ENCODE measurements around the gene KLHL13. TPM values are rescaled to one million over a fixed set of nuclear protein-coding genes. Genes with fewer than 3 reads are reported as not detected.

Gene KLHL13
- total RNA-seq, 4 donors from 2014 or later: 14.2 to 32.6 (median 21.8) TPM

DNA sequence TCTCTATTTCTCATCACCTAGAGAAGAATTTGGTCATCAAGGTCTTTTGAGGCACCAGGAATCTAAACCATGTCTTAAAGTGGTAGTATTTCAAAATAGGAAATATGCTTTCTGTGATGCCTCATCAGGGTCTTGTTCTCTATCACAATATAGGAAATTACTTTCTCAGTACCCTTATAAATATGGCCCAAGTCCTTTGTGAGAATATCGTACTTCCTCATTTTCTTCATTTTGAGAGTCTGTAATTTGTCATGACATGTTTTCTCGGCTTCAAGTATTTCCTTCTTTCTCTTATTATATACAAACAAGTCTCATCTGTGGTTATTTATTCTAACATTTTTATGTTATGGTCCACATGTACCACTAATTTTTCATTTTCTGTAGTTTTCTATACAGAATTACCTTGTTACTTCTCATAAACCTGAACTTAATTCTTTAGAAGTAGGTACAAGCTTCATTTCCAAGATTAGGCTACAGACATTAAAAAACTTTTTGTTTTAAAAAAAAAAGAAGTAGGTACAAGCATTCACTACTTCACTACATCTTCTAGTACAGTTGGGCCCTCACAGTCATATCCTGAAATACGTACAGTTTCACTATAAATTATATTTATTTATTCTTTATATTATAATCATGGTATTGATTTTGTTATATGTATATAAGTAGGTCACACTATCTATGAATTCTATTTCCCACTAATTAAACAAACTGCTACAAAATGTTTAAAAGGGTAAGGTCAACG lies 54.4 kb downstream of the KLHL13 start:
- no peaks in the 10 kb centered on the region for H3K27me3 ChIP-seq
- ATAC-seq: no peak
- no peaks in the 10 kb centered on the region for H3K36me3 ChIP-seq
- no peaks in the 10 kb centered on the region for H3K4me1 ChIP-seq
- H3K4me3 ChIP-seq: no peak overlapping the region
- H3K9me3 ChIP-seq: no peaks in the 10 kb centered on the region
- TF ChIP-seq, protein P1, sequence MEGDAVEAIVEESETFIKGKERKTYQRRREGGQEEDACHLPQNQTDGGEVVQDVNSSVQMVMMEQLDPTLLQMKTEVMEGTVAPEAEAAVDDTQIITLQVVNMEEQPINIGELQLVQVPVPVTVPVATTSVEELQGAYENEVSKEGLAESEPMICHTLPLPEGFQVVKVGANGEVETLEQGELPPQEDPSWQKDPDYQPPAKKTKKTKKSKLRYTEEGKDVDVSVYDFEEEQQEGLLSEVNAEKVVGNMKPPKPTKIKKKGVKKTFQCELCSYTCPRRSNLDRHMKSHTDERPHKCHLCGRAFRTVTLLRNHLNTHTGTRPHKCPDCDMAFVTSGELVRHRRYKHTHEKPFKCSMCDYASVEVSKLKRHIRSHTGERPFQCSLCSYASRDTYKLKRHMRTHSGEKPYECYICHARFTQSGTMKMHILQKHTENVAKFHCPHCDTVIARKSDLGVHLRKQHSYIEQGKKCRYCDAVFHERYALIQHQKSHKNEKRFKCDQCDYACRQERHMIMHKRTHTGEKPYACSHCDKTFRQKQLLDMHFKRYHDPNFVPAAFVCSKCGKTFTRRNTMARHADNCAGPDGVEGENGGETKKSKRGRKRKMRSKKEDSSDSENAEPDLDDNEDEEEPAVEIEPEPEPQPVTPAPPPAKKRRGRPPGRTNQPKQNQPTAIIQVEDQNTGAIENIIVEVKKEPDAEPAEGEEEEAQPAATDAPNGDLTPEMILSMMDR (IDR thresholded peaks at IDR 0.05): no peak
- TF ChIP-seq EP300 (IDR thresholded peaks at IDR 0.05): no peak
- WGBS, 2 donors (ENCODE audit: low coverage in 1 of 2): 68 to 91% methylated on average over 4 of the region's 4 CpGs
- H3K27ac ChIP-seq: no peak overlapping the region

DNA sequence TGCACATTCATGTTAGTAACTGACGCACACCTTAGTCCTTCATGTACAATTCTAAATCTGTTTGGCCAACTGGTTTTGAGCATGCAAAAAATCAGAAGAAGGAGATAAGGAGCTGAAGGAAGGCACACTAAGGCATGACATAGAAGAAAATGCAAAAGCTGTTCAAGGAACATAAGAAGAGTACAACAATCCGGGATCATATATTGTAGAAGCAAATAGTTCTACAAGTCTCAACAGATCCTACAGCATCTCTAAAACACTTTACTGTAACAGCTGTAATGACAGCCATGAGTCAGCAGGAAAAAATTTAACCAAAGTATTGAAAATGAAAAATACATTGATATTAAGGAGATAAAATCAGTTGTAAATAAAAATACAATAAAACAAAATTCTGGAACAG lies 57.7 kb downstream of the KLHL13 start:
- Histone ChIP-seq H3K27ac (no peak overlapping the region), H3K27me3 (no peaks in the 10 kb centered on the region), H3K4me1 (no peaks in the 10 kb centered on the region), H3K36me3 (no peaks in the 10 kb centered on the region), H3K9me3 (no peaks in the 10 kb centered on the region), H3K4me3 (no peak overlapping the region)
- 72 to 88% methylated on average over 2 of the region's 2 CpGs for WGBS, 2 donors (ENCODE audit: low coverage in 1 of 2)
- ATAC-seq: no peak
- TF ChIP-seq POLR2A (IDR thresholded peaks at IDR 0.05) (no peak), EP300 (IDR thresholded peaks at IDR 0.05) (no peak), POLR2AphosphoS5 (IDR thresholded peaks at IDR 0.05) (no peak)
- TF ChIP-seq, protein P1 (IDR thresholded peaks at IDR 0.05): no peak

DNA sequence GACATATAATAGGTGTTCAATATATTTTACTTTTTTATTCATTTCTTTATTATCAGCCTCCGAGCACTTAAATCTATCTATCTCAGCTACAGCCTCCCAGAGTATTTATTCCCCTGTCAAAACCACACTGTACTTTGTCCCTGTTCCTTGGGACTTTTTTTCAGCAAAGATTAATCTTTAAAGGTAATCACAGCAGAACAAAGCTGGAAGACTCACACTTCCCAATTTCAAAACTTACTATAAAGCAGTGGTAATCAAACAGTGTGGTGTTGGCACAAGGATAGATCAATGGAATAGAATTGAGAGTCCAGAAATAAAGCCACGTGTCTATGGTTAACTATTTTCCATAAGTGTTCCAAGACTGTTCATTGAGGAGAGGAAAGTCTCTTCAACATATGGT lies 59.7 kb downstream of the KLHL13 start:
- Histone ChIP-seq H3K4me3 (no peak overlapping the region), H3K27me3 (no peaks in the 10 kb centered on the region), H3K27ac (no peak overlapping the region), H3K9me3 (no peaks in the 10 kb centered on the region), H3K36me3 (no peaks in the 10 kb centered on the region), H3K4me1 (no peaks in the 10 kb centered on the region)
- WGBS, 2 donors (ENCODE audit: low coverage in 1 of 2): 58 to 64% methylated on average over 2 of the region's 2 CpGs
- no peak for ATAC-seq
- TF ChIP-seq POLR2A (IDR thresholded peaks at IDR 0.05): no peak
- no peak for TF ChIP-seq POLR2AphosphoS5 (IDR thresholded peaks at IDR 0.05)
- no peak for TF ChIP-seq EP300 (IDR thresholded peaks at IDR 0.05)
- TF ChIP-seq, protein P1 (IDR thresholded peaks at IDR 0.05): no peak

DNA sequence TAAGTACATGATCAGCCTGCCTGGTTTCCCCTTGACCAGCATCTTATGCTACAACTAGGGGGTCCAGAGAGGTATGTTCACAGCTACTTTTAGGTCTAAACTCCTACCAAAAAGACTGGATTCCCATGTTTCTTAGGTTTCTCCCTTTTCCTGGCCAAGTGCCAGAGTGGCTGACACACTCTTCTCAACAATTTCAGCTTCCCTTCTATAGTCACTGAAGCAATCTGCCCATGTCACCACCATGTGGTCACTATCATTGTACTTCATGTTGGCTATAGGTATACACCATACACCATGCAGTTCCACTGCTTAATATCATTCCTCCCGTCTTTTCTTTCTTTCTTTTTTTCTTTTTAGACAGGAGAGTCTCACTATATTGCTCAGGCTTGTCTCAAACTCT lies 66.9 kb downstream of the KLHL13 start:
- Histone ChIP-seq H3K4me3 (no peak overlapping the region), H3K27ac (no peak overlapping the region), H3K27me3 (no peaks in the 10 kb centered on the region), H3K36me3 (no peaks in the 10 kb centered on the region), H3K9me3 (no peaks in the 10 kb centered on the region), H3K4me1 (no peaks in the 10 kb centered on the region)
- TF ChIP-seq POLR2AphosphoS5 (IDR thresholded peaks at IDR 0.05): no peak
- no peak for TF ChIP-seq POLR2A (IDR thresholded peaks at IDR 0.05)
- TF ChIP-seq, protein P1 (IDR thresholded peaks at IDR 0.05): no peak
- TF ChIP-seq EP300 (IDR thresholded peaks at IDR 0.05): no peak
- no peak for ATAC-seq
- 57% methylated on average over 1 of the region's 1 CpG; no CpG with 5 or more reads in 1 of the 2 donors for WGBS, 2 donors (ENCODE audit: low coverage in 1 of 2)

DNA sequence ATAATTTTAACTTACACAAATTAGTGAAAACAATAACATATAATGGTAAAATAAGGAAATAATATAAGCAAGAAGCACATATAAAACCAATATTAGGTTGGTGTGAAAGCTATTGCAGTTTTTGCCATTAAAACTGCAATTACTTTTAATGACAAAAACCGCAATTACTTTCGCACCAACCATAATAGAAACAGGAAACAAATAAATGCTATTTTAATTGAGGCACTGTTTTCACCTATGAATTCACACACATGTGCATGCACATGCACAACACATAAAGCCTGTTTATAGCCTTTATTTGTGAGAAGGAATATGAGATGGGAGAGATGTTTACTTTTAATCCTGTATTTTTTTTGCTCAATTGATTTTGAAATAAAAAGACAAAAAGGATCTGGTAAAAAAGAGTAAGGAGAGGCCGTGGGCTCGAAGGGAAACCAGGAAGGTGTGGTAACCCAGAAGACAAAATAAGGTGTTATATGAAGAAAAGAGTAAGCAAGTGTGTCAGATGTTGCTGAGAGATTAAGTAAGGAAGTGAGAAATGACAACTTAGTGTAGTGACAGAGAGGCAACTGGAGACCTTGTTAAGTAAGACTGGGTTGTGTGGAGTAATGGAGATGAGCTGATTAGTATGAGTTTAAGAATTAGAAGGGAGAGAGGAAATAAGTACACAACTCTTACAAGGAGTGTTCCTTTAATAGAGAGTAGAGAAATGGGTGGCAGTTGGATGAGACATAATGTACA lies 69.0 kb downstream of the KLHL13 start:
- no peaks in the 10 kb centered on the region for H3K27me3 ChIP-seq
- H3K36me3 ChIP-seq: no peaks in the 10 kb centered on the region
- no peak for ATAC-seq
- no peak overlapping the region for H3K27ac ChIP-seq
- no peak overlapping the region for H3K4me3 ChIP-seq
- no peaks in the 10 kb centered on the region for H3K4me1 ChIP-seq
- TF ChIP-seq POLR2AphosphoS5 (IDR thresholded peaks at IDR 0.05): no peak
- TF ChIP-seq, protein P1 (IDR thresholded peaks at IDR 0.05): no peak
- TF ChIP-seq EP300 (IDR thresholded peaks at IDR 0.05): no peak
- TF ChIP-seq POLR2A (IDR thresholded peaks at IDR 0.05): no peak
- WGBS, 2 donors (ENCODE audit: low coverage in 1 of 2): 36 to 70% methylated on average over 3 to 4 of the region's 4 CpGs
- H3K9me3 ChIP-seq: no peaks in the 10 kb centered on the region

All from gastroesophageal sphincter (tissue), 4 donors.